HCT116 (cell line): ENCODE data around the gene MGAT4A. TPM values are rescaled to one million over a fixed set of nuclear protein-coding genes. Genes with fewer than 3 reads are reported as not detected.

Source experiments
- ATAC-seq: fragments of 200-7000 bp; cut with Tn5 transposase; 2 replicates; pipeline ENCODE4 v1.9.1; 2020; ENCODE audit warnings: mild to moderate bottlenecking, moderate library complexity
- BruUV-seq: library from RNA; stranded (reverse); fragments of 400-500 nt; replicated peaks from 2 replicates; lab custom pipeline; 2021; lab: Mats Ljungman, UMichigan
- CTCF ChIA-PET: fragments of 300-600 bp; sonication (Branson Sonifier 250); formaldehyde crosslinking; loops from one replicate; lab custom pipeline; 2021; ENCODE audit warnings: antibody characterized with exemption; lab: Charles Lee
- POLR2A ChIA-PET: fragments of 300-600, 350-600 bp; sonication (Branson Sonifier 250); formaldehyde crosslinking; loops from one replicate; lab custom pipeline; 2021; ENCODE audit warnings: antibody characterized with exemption; lab: Charles Lee
- RAD21 ChIA-PET, 2 experiments: fragments of 300-600 bp; sonication (Branson Sonifier 250); formaldehyde crosslinking; loops; one replicate each; lab custom pipeline; 2023; ENCODE audit warnings: low total read pairs in 2 of 2; ENCODE audit not compliant: uncharacterized antibody in 2 of 2, unreplicated experiment in 2 of 2, low non-redundant PET in 1 of 2; lab: Charles Lee
- DNase-seq: peaks from one replicate; pipeline ENCODE4 v3.0.0-alpha.2; 2010; ENCODE audit warnings: low read depth, low spot score
- H2AFZ ChIP-seq: fragments of 200-600 bp; shearing (Covaris generic), sonication (generic); 2 replicates; pipeline ENCODE4 v1.6.1; 2017; ENCODE audit warnings: low read depth, mixed run types, mixed read lengths, antibody characterized with exemption, low read length; ENCODE audit not compliant: poor library complexity, severe bottlenecking
- H3K27ac ChIP-seq: 2 replicates; pipeline ENCODE4 v1.5.1; 2012; ENCODE audit warnings: low read depth, low read length
- H3K27me3 ChIP-seq: fragments of 200-600 bp; sonication (generic); 2 replicates; pipeline ENCODE4 v1.6.1; 2016; ENCODE audit warnings: mixed run types, low read length, mixed read lengths; ENCODE audit not compliant: insufficient read depth
- H3K36me3 ChIP-seq, 2 experiments: fragments of 200-500 bp in 1 of 2; fragments of 200-600 bp in 1 of 2; sonication (Bioruptor generic) in 1 of 2; sonication (generic) in 1 of 2; 2 replicates each; pipeline versions ENCODE4 v1.5.1 to v1.6.1; 2014 to 2016; ENCODE audit warnings: low read length in 2 of 2, inconsistent platforms in 1 of 2, mixed read lengths in 1 of 2, mixed run types in 1 of 2; ENCODE audit not compliant: insufficient read depth in 2 of 2, control insufficient read depth in 1 of 2
- H3K4me1 ChIP-seq, 2 experiments: fragments of 200-600 bp in 1 of 2; sonication (generic) in 1 of 2; 2 replicates each; pipeline versions ENCODE4 v1.5.1 to v1.6.1; 2012 to 2017; ENCODE audit warnings: low read length in 2 of 2, inconsistent platforms in 1 of 2, mild to moderate bottlenecking in 1 of 2, mixed read lengths in 1 of 2, mixed run types in 1 of 2, moderate library complexity in 1 of 2; ENCODE audit not compliant: insufficient read depth in 2 of 2, control insufficient read depth in 1 of 2
- H3K4me2 ChIP-seq: fragments of 200-600 bp; sonication (generic); 2 replicates; pipeline ENCODE4 v1.6.1; 2017; ENCODE audit warnings: mixed run types, low read length, mixed read lengths
- H3K4me3 ChIP-seq, 2 experiments: fragments of 200-600 bp in 1 of 2; sonication (generic) in 1 of 2; replicated peaks in 1 of 2; 2 replicates each; pipeline ENCODE4 v1.5.1; 2011 to 2016; ENCODE audit warnings: low read length in 2 of 2, control low read depth in 1 of 2, low read depth in 1 of 2, mild to moderate bottlenecking in 1 of 2, mixed read lengths in 1 of 2, mixed run types in 1 of 2
- H3K79me2 ChIP-seq: fragments of 200-600 bp; sonication (generic); 2 replicates; pipeline ENCODE4 v1.6.1; 2017; ENCODE audit warnings: mild to moderate bottlenecking, mixed run types, low read length, moderate library complexity, mixed read lengths; ENCODE audit not compliant: insufficient read depth
- H3K9ac ChIP-seq: fragments of 200-600 bp; sonication (generic); 2 replicates; pipeline ENCODE4 v1.6.1; 2016; ENCODE audit warnings: low read length, mixed read lengths
- H3K9me2 ChIP-seq: fragments of 200-600 bp; sonication (generic), shearing (Covaris generic); 2 replicates; pipeline ENCODE4 v1.6.1; 2017; ENCODE audit warnings: mixed run types, mild to moderate bottlenecking, moderate library complexity; ENCODE audit not compliant: insufficient read depth
- H3K9me3 ChIP-seq, 2 experiments: fragments of 200-500 bp in 1 of 2; fragments of 200-600 bp in 1 of 2; sonication (Bioruptor generic) in 1 of 2; sonication (generic) in 1 of 2; 2 replicates each; pipeline ENCODE4 v1.6.1; 2014 to 2017; ENCODE audit warnings: low read length in 2 of 2, mixed read lengths in 2 of 2, inconsistent platforms in 1 of 2, low read depth in 1 of 2, mild to moderate bottlenecking in 1 of 2, mixed run types in 1 of 2, moderate library complexity in 1 of 2; ENCODE audit not compliant: control insufficient read depth in 1 of 2, insufficient read depth in 1 of 2
- H4K20me1 ChIP-seq: fragments of 200-600 bp; sonication (generic), shearing (Covaris generic); 2 replicates; pipeline ENCODE4 v1.6.1; 2017; ENCODE audit warnings: mixed run types, mild to moderate bottlenecking, moderate library complexity; ENCODE audit not compliant: insufficient read depth
- CBX3 ChIP-seq: IDR thresholded peaks from 2 replicates; pipeline ENCODE4 v1.6.1; 2012; ENCODE audit warnings: low read depth
- CEBPB ChIP-seq: IDR thresholded peaks from 2 replicates; pipeline ENCODE4 v1.6.1; 2012; ENCODE audit warnings: low read depth
- EZH2phosphoT487 ChIP-seq: fragments of 200-600 bp; IDR thresholded peaks from 2 replicates; pipeline ENCODE4 v1.6.1; 2018; ENCODE audit warnings: antibody characterized with exemption, borderline replicate concordance
- RAD21 ChIP-seq: IDR thresholded peaks from 2 replicates; pipeline ENCODE4 v1.6.1; 2012; ENCODE audit warnings: low read depth, mild to moderate bottlenecking
- SIN3A ChIP-seq: IDR thresholded peaks from 2 replicates; pipeline ENCODE4 v1.6.1; 2012; ENCODE audit warnings: low read depth
- SP1 ChIP-seq: IDR thresholded peaks from 2 replicates; pipeline ENCODE4 v1.6.1; 2012; ENCODE audit warnings: low read depth
- ZFX ChIP-seq: fragments of 450-650 bp; IDR thresholded peaks from 2 replicates; pipeline ENCODE4 v1.6.1; 2017
- ZNF274 ChIP-seq: fragments of 200-500 bp; sonication (Bioruptor generic); IDR thresholded peaks from 2 replicates; pipeline ENCODE4 v1.6.1; 2014; ENCODE audit warnings: mild to moderate bottlenecking, low read depth, low read length, inconsistent platforms
- intact Hi-C: fragments of 100-400 bp; cut with micrococcal nuclease; formaldehyde crosslinking; loops from 2 replicates; pipeline ENCODE4 v1.10.0; 2022
- total RNA-seq: library from RNA; stranded (reverse); gene quantifications from one replicate; pipeline ENCODE4 v1.2.1, GENCODE V29; 2021; ENCODE audit not compliant: unreplicated experiment
- TF ChIP-seq, protein P1 (sequence below), 3 experiments: fragments of 200-600 bp in 1 of 3; sonication (generic) in 1 of 3; IDR thresholded peaks in 2 of 3; conservative IDR thresholded peaks in 1 of 3; 2 replicates each; pipeline ENCODE4 v1.5.1; 2012 to 2017; ENCODE audit warnings: low read depth in 2 of 3, low read length in 2 of 3, antibody characterized with exemption in 1 of 3, borderline replicate concordance in 1 of 3, control low read depth in 1 of 3, mild to moderate bottlenecking in 1 of 3, mixed read lengths in 1 of 3, mixed run types in 1 of 3, moderate library complexity in 1 of 3; ENCODE audit not compliant: insufficient read depth in 1 of 3
- TF ChIP-seq, protein P2 (sequence below): IDR thresholded peaks from 2 replicates; pipeline ENCODE4 v1.6.1; 2012; ENCODE audit warnings: low read depth
- TF ChIP-seq, protein P3 (sequence below): IDR thresholded peaks from 2 replicates; pipeline ENCODE4 v1.6.1; 2012

The MGAT4A gene
- total RNA-seq, 1 experiment from 2014 or later: 10.2 TPM

DNA sequence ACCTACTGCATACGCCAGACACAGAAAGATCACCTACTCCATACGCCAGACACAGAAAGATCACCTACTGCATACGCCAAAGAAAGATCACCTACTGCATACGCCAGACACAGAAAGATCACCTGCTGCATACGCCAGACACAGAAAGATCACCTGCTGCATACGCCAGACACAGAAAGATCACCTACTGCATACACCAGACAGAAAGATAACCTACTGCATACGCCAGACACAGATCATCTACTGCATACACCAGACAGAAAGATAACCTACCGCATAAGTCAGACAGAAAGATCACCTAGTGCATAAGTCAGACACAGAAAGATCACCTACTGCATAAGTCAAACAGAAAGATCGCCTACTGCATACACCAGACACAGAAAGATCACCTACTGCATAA is 148.4 kb downstream of the MGAT4A start:
- H3K9ac ChIP-seq: no peak overlapping the region
- no peak overlapping the region for H2AFZ ChIP-seq
- H3K4me1 ChIP-seq: no peaks in the 10 kb centered on the region
- DNase-seq (no peak), ATAC-seq (no peak)
- H3K27me3 ChIP-seq: no peaks in the 10 kb centered on the region
- H3K79me2 ChIP-seq: no peaks in the 10 kb centered on the region
- ChIA-PET CTCF (no interaction called here), RAD21 (no interaction called here), POLR2A (no interaction called here)
- no peak overlapping the region for H3K4me3 ChIP-seq
- no peaks in the 10 kb centered on the region for H3K9me2 ChIP-seq
- BruUV-seq: no TSS peak
- TF ChIP-seq, protein P1, sequence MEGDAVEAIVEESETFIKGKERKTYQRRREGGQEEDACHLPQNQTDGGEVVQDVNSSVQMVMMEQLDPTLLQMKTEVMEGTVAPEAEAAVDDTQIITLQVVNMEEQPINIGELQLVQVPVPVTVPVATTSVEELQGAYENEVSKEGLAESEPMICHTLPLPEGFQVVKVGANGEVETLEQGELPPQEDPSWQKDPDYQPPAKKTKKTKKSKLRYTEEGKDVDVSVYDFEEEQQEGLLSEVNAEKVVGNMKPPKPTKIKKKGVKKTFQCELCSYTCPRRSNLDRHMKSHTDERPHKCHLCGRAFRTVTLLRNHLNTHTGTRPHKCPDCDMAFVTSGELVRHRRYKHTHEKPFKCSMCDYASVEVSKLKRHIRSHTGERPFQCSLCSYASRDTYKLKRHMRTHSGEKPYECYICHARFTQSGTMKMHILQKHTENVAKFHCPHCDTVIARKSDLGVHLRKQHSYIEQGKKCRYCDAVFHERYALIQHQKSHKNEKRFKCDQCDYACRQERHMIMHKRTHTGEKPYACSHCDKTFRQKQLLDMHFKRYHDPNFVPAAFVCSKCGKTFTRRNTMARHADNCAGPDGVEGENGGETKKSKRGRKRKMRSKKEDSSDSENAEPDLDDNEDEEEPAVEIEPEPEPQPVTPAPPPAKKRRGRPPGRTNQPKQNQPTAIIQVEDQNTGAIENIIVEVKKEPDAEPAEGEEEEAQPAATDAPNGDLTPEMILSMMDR (IDR thresholded peaks at IDR 0.05 in 2 of 3, conservative IDR thresholded peaks at IDR 0.05 in 1 of 3; ENCODE audit: borderline replicate concordance in 1 of 3, insufficient read depth in 1 of 3, low read depth in 2 of 3, low read length in 2 of 3): no peak
- TF ChIP-seq RAD21: no peak
- TF ChIP-seq ZNF274: no peak
- TF ChIP-seq, protein P2, sequence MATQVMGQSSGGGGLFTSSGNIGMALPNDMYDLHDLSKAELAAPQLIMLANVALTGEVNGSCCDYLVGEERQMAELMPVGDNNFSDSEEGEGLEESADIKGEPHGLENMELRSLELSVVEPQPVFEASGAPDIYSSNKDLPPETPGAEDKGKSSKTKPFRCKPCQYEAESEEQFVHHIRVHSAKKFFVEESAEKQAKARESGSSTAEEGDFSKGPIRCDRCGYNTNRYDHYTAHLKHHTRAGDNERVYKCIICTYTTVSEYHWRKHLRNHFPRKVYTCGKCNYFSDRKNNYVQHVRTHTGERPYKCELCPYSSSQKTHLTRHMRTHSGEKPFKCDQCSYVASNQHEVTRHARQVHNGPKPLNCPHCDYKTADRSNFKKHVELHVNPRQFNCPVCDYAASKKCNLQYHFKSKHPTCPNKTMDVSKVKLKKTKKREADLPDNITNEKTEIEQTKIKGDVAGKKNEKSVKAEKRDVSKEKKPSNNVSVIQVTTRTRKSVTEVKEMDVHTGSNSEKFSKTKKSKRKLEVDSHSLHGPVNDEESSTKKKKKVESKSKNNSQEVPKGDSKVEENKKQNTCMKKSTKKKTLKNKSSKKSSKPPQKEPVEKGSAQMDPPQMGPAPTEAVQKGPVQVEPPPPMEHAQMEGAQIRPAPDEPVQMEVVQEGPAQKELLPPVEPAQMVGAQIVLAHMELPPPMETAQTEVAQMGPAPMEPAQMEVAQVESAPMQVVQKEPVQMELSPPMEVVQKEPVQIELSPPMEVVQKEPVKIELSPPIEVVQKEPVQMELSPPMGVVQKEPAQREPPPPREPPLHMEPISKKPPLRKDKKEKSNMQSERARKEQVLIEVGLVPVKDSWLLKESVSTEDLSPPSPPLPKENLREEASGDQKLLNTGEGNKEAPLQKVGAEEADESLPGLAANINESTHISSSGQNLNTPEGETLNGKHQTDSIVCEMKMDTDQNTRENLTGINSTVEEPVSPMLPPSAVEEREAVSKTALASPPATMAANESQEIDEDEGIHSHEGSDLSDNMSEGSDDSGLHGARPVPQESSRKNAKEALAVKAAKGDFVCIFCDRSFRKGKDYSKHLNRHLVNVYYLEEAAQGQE: no peak
- no peak for TF ChIP-seq CBX3
- TF ChIP-seq, protein P3, sequence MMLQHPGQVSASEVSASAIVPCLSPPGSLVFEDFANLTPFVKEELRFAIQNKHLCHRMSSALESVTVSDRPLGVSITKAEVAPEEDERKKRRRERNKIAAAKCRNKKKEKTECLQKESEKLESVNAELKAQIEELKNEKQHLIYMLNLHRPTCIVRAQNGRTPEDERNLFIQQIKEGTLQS: no peak
- TF ChIP-seq CEBPB: no peak
- no peak for TF ChIP-seq EZH2phosphoT487
- TF ChIP-seq ZFX: no peak
- TF ChIP-seq SP1: no peak
- TF ChIP-seq SIN3A: no peak
- no peak overlapping the region for H3K27ac ChIP-seq
- H3K9me3 ChIP-seq: no peaks in the 10 kb centered on the region
- H3K36me3 ChIP-seq: no peaks in the 10 kb centered on the region
- H3K4me2 ChIP-seq: no peak overlapping the region
- intact Hi-C loops: no loop called here
- no peaks in the 10 kb centered on the region for H4K20me1 ChIP-seq
